Activated CD4-positive, alpha-beta T cell treated with anti-CD3 and anti-CD28 coated beads, Interleukin-2, amount 50 U/mL, for 48 hours (primary cell): ENCODE data around the gene GPATCH1.
A peak's percentile ranks its signal among the peaks of the same experiment; 100 is the strongest.
"Not testable (repeated sequence)": the region's sequence is repeated elsewhere in the genome, so short reads cannot be mapped to it uniquely, and the experiment has no call there.

ENCODE experiments used
- DNase-seq, 2 experiments: peaks; one replicate each; pipeline ENCODE4 v3.0.0-alpha.2; 2020

GPATCH1 gene, protein sequence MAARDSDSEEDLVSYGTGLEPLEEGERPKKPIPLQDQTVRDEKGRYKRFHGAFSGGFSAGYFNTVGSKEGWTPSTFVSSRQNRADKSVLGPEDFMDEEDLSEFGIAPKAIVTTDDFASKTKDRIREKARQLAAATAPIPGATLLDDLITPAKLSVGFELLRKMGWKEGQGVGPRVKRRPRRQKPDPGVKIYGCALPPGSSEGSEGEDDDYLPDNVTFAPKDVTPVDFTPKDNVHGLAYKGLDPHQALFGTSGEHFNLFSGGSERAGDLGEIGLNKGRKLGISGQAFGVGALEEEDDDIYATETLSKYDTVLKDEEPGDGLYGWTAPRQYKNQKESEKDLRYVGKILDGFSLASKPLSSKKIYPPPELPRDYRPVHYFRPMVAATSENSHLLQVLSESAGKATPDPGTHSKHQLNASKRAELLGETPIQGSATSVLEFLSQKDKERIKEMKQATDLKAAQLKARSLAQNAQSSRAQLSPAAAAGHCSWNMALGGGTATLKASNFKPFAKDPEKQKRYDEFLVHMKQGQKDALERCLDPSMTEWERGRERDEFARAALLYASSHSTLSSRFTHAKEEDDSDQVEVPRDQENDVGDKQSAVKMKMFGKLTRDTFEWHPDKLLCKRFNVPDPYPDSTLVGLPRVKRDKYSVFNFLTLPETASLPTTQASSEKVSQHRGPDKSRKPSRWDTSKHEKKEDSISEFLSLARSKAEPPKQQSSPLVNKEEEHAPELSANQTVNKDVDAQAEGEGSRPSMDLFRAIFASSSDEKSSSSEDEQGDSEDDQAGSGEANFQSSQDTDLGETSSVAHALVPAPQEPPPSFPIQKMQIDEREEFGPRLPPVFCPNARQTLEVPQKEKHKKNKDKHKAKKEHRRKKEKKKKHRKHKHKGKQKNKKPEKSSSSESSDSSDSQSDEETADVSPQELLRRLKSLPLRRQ

DNA sequence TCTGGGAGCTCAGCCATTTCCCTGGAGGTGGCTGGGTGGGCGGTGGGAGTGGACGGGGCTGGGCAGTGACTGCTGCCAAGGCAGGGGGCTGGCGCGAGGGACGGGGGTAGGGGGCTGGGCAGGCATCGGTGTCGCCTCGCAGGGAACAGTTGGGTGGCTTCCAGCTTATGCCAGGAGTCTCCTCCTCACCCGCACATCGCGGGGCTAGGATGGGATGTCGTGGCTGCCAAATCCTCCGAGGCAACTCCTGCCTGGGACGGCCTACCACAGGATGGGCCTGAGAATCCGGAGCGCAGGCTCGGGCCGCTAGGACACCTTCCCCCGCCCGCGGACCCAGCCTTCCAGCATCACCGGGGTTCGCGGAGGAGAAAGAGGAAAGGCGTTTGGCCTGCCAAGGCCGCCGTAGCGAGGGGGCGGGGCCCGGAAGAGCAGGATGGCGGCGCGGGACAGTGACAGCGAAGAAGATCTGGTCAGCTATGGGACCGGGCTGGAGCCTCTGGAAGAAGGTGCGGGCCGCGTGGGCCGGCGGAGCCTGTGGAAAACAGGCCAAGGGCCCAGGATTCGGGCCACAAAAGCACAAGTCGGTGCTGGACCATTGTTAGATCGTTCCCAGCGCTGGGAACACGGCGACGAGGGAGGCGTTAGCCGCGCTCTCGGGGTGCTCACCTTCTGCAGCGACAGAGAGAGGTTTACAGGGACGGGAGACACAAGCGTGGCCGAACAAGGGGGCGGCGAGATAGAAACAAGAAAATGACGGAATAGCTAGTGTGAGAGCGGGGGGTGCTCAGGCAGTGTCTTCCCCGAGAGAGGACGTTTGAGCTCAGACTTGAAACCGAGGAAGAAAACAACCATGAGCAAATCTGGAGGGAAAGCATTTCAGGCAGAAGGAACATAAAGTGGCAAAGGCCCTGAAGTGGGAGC, at the start of gene GPATCH1:
TSS of gene GPATCH1 (plus strand) at position 421 of the 921 bp plus-strand sequence. CDS start at position 434, 13 bp downstream.
- peak; percentile 88 to 89 for DNase-seq

DNA sequence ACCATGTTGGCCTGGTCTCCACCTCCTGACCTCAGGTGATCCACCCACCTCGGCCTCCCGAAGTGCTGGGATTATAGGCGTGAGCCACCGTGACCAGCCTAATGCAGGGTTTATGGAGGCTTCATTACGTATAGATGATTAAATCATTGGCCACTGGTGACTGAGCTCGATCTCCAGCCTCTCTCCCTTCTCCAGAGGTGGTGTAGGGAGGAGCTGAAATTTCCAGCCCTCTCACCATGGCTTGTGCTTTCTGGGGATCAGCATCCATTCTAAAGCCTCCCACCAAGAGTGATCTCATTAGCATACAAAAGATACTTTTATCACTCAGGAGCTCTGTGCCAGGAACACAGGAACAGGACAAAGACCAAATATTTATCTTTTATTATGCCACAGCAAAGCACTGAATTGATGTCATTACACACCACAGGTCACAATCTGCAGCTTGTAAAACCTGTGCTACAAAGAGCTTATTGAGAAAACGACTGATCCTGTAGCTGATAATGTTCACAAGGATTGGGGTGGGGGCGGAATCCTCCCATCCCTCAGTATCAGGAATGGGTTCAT, 48.7 kb upstream of the GPATCH1 start:
- DNase-seq = no peak

DNA sequence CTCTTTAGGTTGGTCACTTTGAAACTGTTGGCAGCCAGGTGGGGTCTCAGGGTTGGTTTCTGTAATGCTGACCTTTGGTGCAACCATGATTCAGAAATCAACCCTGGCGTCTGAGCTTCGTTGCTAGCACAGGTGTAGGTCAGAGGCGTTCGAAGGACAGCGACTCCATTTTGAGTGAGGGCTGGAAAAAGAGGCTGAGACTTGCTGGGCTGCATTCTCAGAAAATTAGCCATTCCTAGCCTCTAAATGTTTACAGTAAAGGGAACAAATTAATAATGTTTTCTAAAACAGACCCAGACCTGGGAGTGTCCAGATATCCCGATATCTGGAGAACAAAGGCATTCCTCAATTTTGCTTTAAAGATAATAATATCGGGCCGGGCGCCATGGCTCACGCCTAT, 45.5 kb upstream of the GPATCH1 start:
- DNase-seq = no peak

DNA sequence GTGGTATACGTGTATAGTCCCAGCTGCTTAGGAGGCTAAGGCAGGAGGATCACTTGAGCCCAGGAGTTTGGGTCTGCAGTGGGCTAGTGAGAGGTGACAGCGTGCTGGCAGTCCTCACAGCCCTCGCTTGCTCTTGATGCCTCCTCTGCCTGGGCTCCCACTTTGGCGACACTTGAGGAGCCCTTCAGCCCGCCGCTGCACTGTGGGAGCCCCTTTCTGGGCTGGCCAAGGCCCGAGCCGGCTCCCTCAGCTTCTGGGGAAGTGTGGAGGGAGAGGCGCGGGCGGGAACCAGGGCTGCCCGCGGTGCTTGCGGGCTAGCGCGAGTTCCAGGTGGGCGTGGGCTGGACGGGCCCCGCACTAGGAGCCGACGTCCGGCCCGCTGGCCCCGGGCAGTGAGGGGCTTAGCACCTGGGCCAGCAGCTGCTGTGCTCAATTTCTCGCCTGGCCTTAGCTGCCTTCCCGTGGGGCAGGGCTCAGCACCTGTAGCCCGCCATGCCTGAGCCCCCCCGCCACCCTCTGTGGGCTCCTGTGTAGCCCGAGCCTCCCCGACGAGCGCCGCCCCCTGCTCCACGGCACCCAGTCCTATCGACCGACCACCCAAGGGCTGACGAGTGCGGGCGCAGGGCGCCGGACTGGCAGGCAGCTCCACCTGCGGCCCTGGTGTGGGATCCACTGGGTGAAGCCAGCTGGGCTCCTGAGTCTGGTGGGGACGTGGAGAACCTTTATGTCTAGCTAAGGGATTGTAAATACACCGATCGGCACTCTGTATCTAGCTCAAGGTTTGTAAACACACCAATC, 44.4 kb upstream of the GPATCH1 start:
- not testable (repeated sequence) for DNase-seq

DNA sequence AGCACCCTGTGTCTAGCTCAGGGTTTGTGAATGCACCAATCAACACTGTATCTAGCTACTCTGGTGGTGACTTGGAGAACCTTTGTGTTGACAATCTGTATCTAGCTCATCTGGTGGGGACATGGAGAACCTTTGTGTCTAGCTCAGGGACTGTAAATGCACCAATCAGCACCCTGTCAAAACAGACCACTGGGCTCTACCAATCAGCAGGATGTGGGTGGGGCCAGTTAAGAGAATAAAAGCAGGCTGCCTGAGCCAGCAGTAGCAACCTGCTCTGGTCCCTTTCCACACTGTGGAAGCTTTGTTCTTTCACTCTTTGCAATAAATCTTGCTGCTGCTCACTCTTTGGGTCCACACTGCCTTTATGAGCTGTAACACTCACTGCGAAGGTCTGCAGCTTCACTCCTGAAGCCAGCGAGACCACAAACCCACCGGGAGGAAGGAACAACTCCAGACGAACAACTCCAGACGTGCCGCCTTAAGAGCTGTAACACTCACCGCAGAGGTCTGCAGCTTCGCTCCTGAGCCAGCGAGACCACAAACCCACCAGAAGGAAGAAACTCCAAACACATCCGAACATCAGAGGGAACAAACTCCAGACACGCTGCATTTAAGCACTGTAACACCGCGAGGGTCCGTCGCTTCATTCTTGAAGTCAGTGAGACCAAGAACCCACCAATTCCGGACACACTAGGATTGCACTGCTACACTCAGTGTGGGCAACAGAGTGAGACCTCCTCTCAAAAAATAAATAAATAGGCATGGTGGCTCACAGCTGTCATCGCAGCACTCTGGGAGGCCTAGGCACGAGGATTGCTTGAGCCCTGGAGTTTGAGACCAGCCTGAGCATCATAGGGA, 43.6 kb upstream of the GPATCH1 start:
- peak; percentile 10 to 37 for DNase-seq

DNA sequence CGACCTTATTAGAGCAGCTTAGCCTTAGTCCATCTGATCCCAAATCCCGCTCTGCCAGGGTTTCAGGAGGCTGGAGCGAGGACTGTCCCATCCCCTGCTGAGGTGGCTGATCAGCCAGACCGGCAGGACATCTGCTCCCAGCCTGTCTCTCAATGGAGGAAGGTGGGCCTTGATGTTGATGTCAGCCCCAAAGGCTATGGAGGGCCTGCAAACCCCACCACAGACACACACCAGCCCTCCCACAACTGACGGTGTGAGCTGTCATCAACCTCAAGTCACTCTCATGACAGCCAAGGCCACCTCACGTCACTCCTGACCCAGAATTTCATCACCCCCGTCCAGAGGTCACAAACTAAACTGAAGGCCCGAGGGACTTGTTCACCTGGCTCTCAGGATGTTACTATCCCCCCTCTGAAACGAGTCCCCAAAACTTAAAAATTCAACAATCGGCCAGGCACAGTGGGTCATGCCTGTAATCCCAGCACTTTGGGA, 41.8 kb upstream of the GPATCH1 start:
- DNase-seq = no peak

DNA sequence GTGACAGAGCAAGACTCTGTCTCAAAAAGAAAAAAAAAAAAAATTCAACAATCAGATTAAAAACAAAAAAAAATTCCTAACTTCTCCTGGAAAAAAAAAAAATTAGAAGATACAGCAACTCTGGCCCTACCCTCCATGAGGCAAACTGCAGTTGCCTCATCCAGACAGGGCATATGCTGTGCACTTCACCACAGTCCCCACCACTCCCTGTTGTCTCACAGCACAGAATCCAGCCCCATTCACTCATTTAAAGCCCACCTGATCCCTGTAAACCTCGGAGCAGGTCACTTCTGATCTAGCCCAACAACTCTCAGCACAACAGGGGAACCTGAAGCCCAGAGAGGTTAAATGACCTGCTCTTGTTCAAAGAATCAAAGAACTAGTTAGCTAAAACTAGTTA, 41.2 kb upstream of the GPATCH1 start:
- no peak for DNase-seq

DNA sequence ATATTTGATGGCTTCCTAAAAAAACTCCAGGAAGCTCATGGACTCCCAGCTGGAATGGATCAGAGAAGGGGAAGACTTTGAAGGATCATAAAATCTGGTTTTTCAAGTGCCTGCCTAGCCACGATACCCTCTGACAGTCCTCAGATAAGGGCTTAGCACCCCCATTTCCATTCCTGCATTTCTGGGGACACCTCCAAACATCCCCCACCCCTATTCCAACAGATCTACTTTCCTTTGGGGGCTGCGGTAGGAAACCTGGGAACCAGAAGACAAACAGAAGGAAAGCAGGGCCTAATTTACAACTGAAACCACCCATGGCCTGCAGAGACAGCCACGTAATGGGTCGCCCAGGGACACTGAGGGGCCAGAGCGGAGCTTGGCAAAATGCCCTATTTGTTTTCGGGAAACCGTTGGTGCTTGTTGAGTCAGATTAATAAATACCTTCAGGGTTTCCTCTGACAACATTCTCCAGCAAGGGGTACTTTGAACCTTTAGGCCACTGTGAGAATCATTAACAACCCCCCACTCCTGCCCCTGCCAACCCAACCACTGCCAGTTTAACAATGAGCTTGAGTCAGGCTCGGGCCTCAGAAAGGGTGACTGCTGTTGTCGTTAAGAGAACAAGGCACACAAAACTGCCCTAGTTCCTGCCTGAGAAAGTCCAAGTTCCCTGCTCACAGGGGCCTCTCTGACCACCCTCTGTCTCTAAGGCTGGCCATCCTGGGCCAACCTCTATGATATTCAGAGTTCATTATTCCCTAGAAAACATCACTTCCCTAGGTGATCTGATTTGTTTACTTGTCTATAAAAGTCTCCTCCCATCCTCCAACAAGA, 39.8 kb upstream of the GPATCH1 start:
- DNase-seq = no peak

DNA sequence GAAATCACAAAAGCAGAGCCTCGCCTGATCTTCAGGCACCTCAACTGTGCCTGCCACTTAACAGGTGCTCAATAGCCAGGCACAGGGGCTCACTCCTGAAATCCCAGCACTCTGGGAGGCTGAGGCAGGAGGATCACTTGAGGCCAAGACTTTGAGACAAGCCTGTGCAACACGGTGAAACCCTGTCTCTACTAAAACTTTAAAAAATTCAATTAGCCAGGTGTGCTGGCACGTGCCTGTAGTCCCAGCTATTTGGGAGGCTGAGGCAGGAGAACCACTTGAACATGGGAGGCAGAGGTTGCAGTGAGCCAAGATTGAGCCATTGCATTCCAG, 39.2 kb upstream of the GPATCH1 start:
- DNase-seq = not testable (repeated sequence)

DNA sequence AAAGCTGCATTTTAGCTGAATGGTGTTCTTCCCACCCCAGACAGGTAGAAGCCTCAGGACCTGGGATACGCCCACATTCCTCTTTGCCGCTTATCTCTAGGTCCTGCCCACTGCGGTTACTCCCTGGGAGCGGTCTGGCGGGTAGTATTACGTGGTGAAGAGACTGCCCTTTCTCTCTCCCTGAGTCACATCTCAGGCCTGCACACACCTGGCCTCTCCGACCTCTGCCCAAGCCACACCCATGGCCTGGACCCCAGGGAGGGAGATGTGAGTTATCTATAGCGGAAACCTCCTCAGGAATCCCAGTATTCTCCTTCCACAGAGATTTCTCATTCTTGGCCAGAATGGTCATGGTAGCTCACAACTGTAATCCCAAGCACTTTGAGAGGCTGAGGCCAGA, 33.6 kb upstream of the GPATCH1 start:
- no peak for DNase-seq

DNA sequence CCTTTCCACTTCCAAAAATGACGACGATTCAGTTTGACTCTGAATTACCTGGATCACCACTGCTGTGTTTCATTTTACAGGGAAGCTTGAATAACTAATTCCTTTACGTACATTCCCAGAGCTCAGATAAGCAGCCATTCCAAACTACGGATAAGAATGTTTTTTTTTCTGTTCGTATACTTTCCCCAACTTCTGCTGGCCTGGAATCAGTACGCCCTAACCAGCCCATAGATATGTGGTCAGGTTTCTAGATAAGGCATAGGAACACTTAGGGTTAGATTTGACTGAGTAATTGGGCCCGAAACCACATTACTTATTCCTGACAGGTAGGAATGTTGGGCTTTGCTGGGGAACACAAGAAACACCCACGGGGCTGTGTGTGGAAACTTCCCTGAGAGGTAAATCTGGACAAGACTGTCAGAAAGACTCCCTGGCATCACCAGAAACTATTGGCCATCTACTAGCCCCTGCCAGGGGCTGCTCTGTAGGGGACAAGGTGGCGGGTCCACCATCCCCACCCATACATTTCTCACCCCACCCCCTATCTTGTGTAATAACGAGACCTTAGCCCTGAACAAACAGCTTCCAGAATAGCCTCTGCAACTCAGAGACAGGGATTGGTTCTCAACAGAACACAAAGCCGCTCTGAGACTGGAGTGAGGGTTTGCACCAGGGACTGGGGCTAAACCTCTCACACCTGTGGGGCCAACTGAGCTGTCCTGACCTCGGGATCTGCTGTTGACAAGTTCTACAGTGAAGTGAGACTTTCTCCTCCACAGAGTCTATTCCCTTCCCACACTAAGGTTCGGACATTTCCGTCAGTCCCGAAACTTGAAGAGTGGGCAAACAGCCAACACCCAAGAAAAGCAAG, 31.9 kb upstream of the GPATCH1 start:
- DNase-seq = no peak

DNA sequence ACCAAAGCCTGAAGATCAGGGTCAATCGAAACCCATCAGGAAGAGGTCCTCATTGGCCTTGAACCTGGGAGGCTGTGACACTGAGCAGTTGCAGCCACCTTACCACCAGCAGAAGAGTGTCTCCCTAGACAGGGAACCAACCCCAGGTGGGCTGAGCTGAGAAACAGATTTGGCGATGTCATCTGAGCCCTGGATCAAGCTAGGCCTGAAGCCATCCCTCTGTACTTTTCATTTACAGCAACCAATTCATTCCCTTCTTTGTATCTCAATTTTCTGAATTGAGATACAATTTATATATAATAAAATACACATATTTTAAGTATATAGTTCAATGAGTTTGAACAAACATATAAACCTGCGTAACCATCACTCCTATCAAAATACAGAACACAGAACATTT, 30.9 kb upstream of the GPATCH1 start:
- DNase-seq = no peak

DNA sequence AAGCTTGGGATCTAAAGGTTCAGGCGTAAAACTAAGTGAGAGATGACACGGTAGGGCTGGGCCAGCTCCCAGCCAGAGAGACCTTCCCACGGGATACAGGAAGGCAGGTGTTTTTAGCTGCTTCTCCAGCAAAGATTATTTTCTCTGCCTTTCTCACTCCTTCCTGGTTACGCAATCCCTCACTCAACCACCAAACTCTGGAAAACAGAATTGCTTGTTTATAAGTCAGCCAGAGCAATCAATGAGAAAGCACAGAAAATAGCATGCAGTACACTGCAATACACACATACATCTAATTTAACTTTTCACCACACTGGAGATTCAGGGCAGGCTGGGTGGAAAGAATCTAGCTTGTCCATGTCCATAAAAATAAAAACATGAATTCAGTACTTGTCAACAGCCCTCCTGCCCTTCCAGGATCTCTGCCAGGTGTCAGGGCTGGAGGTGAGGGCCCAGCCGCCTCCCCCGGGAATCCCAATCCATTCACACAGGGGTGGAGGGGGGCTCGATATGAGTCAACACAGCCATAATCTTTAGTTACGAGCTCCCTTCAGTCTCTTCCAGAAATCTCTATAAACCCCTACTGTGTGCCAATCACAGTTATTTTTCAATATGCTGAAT, 28.5 kb upstream of the GPATCH1 start:
- DNase-seq = no peak

DNA sequence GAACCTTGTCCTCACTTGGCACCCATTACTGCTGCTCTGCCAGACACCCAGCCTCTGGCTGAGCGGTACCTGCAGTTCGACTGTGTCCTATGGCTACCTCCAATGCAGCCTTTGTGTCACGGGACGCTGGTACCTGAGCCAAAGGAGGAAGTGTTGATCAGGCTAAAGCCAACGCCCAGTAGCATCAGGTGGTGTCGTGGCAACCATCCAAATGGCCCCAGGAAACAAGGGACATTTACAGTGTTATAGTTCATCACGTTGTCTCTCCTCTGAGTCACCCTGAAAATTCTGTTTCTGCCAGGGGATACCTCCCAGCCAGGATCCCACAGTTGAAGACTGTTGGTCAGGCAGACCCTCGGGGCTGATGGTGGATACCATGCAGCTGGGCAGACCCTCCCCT, 26.4 kb upstream of the GPATCH1 start:
- DNase-seq = no peak

DNA sequence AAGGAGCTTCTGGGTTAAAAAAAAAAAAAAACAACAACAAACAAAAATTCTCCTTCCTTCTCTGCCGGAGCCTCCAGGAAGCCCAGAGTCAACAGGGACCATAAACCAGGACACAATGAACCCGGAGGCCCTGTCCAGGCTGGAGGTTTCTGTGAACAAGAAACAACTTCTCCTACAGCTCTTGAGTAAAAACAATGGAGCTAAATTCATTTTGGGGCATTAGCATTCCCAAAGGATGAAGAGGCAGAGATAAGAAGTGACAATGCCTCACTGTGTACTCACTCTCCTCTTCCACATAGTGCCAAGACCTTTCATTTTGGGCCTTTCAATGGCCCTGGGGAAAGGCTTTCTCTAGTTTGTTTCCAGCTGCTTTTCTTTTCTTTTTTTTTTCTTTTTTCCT, 25.3 kb upstream of the GPATCH1 start:
- no peak for DNase-seq

DNA sequence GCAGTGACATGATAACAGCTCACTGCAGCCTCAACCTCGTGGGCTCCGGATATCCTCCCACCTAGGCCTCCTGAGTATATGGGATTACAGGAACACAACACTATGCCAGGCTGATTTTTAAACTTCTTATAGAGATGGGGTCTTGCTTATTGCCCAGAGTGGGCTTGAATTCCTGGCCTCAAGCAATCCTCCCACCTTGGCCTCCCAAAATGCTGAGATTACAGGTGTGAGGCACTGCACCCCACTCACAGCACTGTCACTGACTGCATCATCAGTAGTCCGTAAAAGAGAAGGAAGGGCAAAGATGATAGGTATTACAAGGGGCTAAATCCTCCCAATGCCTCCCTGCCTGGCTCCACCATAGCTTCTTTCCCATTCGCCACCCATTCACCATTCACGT, 20.4 kb upstream of the GPATCH1 start:
- DNase-seq = no peak

DNA sequence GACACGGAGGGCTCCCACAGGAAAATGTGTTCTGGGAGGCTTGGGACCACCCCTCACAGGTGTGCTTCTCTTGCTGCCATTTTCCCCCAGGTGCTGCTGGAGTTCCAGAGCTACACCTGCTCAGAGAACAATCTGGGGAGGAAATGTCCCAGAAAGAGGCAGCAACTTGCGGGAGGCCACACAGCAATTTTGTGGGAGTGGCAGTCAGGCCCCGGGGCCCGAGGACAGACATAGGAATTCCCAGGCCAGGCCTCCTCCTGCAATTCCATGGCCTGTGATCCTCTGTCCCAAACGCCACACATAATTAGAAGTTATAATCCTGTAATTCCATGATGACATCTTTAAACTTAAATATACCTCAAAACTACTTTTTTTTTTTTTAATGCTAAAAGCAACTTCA, 18.1 kb upstream of the GPATCH1 start:
- DNase-seq = no peak

DNA sequence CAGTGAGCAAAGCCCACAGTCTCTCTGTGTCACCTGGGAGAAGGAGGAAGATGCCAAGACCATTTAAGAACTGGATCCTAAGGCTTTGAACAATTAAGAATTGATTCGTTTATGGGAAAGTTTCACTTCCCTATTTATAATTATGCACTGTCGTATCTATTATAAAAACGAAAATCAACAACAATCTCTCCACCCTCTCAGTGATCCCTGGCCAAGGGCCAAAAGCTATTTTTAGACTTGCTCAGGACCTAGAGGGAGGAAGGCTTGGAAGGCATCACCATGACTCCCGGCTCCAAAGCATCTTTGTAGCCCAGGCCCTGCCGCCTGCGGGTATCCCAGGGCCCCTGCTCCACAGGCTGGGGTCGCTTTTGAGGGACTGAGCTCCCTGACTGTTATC, 17.6 kb upstream of the GPATCH1 start:
- DNase-seq = no peak
